ENCODE results near the gene CPED1. TPM values are rescaled to one million over a fixed set of nuclear protein-coding genes. Genes with fewer than 3 reads are reported as not detected.

CPED1 gene
- total RNA-seq, 1 experiment from 2014 or later: 0.13 TPM

GRCh38 chr7:121048195-121048594 lies 59.7 kb downstream of the CPED1 start:
- no peak overlapping the region for H2BK5ac ChIP-seq (ENCODE audit: insufficient read length, low read length)
- no peak for TF ChIP-seq CTCF (conservative IDR thresholded peaks at IDR 0.05)
- no peaks in the 10 kb centered on the region for H3K9me3 ChIP-seq (ENCODE audit: control insufficient read depth, low read depth, low read length)
- no peak overlapping the region for H3K4me2 ChIP-seq (ENCODE audit: insufficient read depth, insufficient read length, low read length)
- no peak overlapping the region for H4K91ac ChIP-seq (ENCODE audit: insufficient read length, low read depth, low read length)
- no peak overlapping the region for H3K56ac ChIP-seq (ENCODE audit: insufficient read length, low read depth, low read length)
- H3K27ac ChIP-seq (ENCODE audit: insufficient read length, low read depth, low read length): no peak overlapping the region
- no peaks in the 10 kb centered on the region for H3K79me2 ChIP-seq (ENCODE audit: insufficient read depth, low read length)
- no peaks in the 10 kb centered on the region for H3K4me1 ChIP-seq (ENCODE audit: insufficient read depth, low read length)
- H3K27me3 ChIP-seq (ENCODE audit: insufficient read depth, low read length): no peaks in the 10 kb centered on the region
- no peaks in the 10 kb centered on the region for H3K9me3 Mint-ChIP-seq
- DNase-seq: no peak
- H3K23ac ChIP-seq (ENCODE audit: insufficient read length, low read depth, low read length): no peak overlapping the region
- H3K23me2 ChIP-seq (ENCODE audit: insufficient read length, low read depth, low read length, poor library complexity, severe bottlenecking): no peaks in the 10 kb centered on the region
- no peak overlapping the region for H3K4me3 Mint-ChIP-seq
- WGBS (ENCODE audit: extremely low coverage, insufficient read length, low lambda C conversion rate): no CpG with 5 or more reads among the region's 4 CpGs
- H2BK15ac ChIP-seq (ENCODE audit: low read depth, low read length): no peak overlapping the region
- H2BK120ac ChIP-seq (ENCODE audit: low read depth, low read length, poor library complexity, severe bottlenecking): no peak overlapping the region
- no peak overlapping the region for H3T11ph ChIP-seq (ENCODE audit: low read length)
- H3K27ac Mint-ChIP-seq: peak overlapping the region in 1 of 3 experiments; percentile 78; a peak in 1 of 7 replicates
- no peaks in the 10 kb centered on the region for H3K27me3 Mint-ChIP-seq (ENCODE audit: low read depth)
- no peak overlapping the region for H3K4ac ChIP-seq (ENCODE audit: low read depth, low read length)
- no peaks in the 10 kb centered on the region for H3K79me1 ChIP-seq (ENCODE audit: insufficient read depth, low read depth, low read length, poor library complexity, severe bottlenecking)
- no peak overlapping the region for H4K8ac ChIP-seq (replicated peaks; ENCODE audit: insufficient read length, low read depth, low read length)
- H3K18ac ChIP-seq (ENCODE audit: insufficient read length, low read depth, low read length): no peak overlapping the region
- H3K36me3 Mint-ChIP-seq (ENCODE audit: insufficient read depth in 1 of 3, low read depth in 3 of 3): no peaks in the 10 kb centered on the region
- no peak overlapping the region for H2BK20ac ChIP-seq (ENCODE audit: low read depth, low read length, poor library complexity, severe bottlenecking)
- H3K9ac ChIP-seq (ENCODE audit: extremely low read depth, insufficient read length, low read length): no peak overlapping the region
- H2AFZ ChIP-seq (ENCODE audit: low read length): no peak overlapping the region
- no peak overlapping the region for H4K5ac ChIP-seq (ENCODE audit: insufficient read length, low read depth, low read length)
- no peak overlapping the region for H2BK12ac ChIP-seq (ENCODE audit: insufficient read length, low read depth, low read length)
- peaks cover 23 to 26% of the 10 kb centered on the region in 2 experiments for H3K4me1 Mint-ChIP-seq
- no peak overlapping the region for H3K14ac ChIP-seq (ENCODE audit: insufficient read depth, low read length)
- no peak overlapping the region for H2AK5ac ChIP-seq (ENCODE audit: insufficient read length, low read length)
- H4K20me1 ChIP-seq (ENCODE audit: control insufficient read depth, insufficient read depth, insufficient read length): no peaks in the 10 kb centered on the region

Measured in H9 (cell line).